Neural progenitor cell (in vitro differentiated cells): ENCODE measurements around the gene INSRR. TPM values are rescaled to one million over a fixed set of nuclear protein-coding genes. Genes with fewer than 3 reads are reported as not detected.

Experiments used
- DNase-seq: peaks from one replicate; pipeline ENCODE4 v3.0.0-alpha.2; 2016; ENCODE audit warnings: low spot score
- H2AFZ ChIP-seq: fragments of 200-600 bp; sonication (generic); replicated peaks from 2 replicates; pipeline ENCODE4 v1.6.1; 2016; ENCODE audit warnings: antibody characterized with exemption
- H3F3A ChIP-seq: fragments of 200-600 bp; sonication (generic); 2 replicates; pipeline ENCODE4 v1.6.1; 2016; ENCODE audit warnings: antibody characterized with exemption, low read depth
- H3K27ac ChIP-seq: fragments of 200-600 bp; sonication (generic); 2 replicates; pipeline ENCODE4 v1.5.1; 2016; ENCODE audit warnings: mild to moderate bottlenecking
- H3K27me3 ChIP-seq: fragments of 200-600 bp; sonication (generic); 2 replicates; pipeline ENCODE4 v1.6.1; 2016; ENCODE audit warnings: mild to moderate bottlenecking, moderate library complexity
- H3K36me3 ChIP-seq: fragments of 200-600 bp; sonication (generic); 2 replicates; pipeline ENCODE4 v1.5.1; 2016
- H3K4me1 ChIP-seq: fragments of 200-600 bp; sonication (generic); 2 replicates; pipeline ENCODE4 v1.6.1; 2016; ENCODE audit warnings: mixed run types
- H3K4me2 ChIP-seq: fragments of 200-600 bp; sonication (generic); 2 replicates; pipeline ENCODE4 v1.6.1; 2016
- H3K4me3 ChIP-seq: fragments of 200-600 bp; sonication (generic); 2 replicates; pipeline ENCODE4 v1.5.1; 2016
- H3K79me2 ChIP-seq: fragments of 200-600 bp; sonication (generic); 2 replicates; pipeline ENCODE4 v1.6.1; 2016; ENCODE audit warnings: low read depth
- H3K9ac ChIP-seq: fragments of 200-600 bp; sonication (generic); 2 replicates; pipeline ENCODE4 v1.6.1; 2016
- H3K9me3 ChIP-seq: fragments of 200-600 bp; sonication (generic); 2 replicates; pipeline ENCODE4 v1.5.1; 2016; ENCODE audit warnings: low read depth
- H4K20me1 ChIP-seq: fragments of 200-600 bp; sonication (generic); 2 replicates; pipeline ENCODE4 v1.6.1; 2016; ENCODE audit warnings: low read depth
- H3K27ac Mint-ChIP-seq: 3 replicates; pipeline ENCODE4 v1.8.0; 2021; ENCODE audit warnings: mixed read lengths
- H3K27me3 Mint-ChIP-seq: 2 replicates; pipeline ENCODE4 v1.8.0; 2022; ENCODE audit warnings: low read depth, mild to moderate bottlenecking, inconsistent platforms, moderate library complexity, mixed read lengths; ENCODE audit not compliant: insufficient read depth
- H3K36me3 Mint-ChIP-seq: 3 replicates; pipeline ENCODE4 v1.8.0; 2021; ENCODE audit warnings: mixed read lengths
- H3K4me1 Mint-ChIP-seq: 3 replicates; pipeline ENCODE4 v1.8.0; 2021; ENCODE audit warnings: mixed read lengths
- H3K4me3 Mint-ChIP-seq: 3 replicates; pipeline ENCODE4 v1.8.0; 2021; ENCODE audit warnings: mild to moderate bottlenecking, moderate library complexity, mixed read lengths
- H3K9me3 Mint-ChIP-seq: 3 replicates; pipeline ENCODE4 v1.8.0; 2020; ENCODE audit warnings: mixed read lengths
- EZH2 ChIP-seq: fragments of 200-600 bp; sonication (generic); IDR thresholded peaks from 2 replicates; pipeline ENCODE4 v1.6.1; 2017; ENCODE audit warnings: antibody characterized with exemption, mild to moderate bottlenecking, moderate library complexity
- EZH2phosphoT487 ChIP-seq: fragments of 200-600 bp; sonication (generic); IDR thresholded peaks from 2 replicates; pipeline ENCODE4 v1.6.1; 2017; ENCODE audit warnings: antibody characterized with exemption
- total RNA-seq: library from RNA; depleted of rRNA; stranded (reverse); fragments of >200 nt; gene quantifications from 2 replicates; pipeline ENCODE4 v1.2.3, GENCODE V29; 2015; ENCODE audit warnings: low replicate concordance
- TF ChIP-seq, protein P1 (sequence below): fragments of 200-600 bp; sonication (generic); IDR thresholded peaks from 2 replicates; pipeline ENCODE4 v1.5.1; 2017; ENCODE audit warnings: antibody characterized with exemption, mild to moderate bottlenecking

The INSRR gene
- total RNA-seq, 1 donor from 2014 or later: not detected

DNA sequence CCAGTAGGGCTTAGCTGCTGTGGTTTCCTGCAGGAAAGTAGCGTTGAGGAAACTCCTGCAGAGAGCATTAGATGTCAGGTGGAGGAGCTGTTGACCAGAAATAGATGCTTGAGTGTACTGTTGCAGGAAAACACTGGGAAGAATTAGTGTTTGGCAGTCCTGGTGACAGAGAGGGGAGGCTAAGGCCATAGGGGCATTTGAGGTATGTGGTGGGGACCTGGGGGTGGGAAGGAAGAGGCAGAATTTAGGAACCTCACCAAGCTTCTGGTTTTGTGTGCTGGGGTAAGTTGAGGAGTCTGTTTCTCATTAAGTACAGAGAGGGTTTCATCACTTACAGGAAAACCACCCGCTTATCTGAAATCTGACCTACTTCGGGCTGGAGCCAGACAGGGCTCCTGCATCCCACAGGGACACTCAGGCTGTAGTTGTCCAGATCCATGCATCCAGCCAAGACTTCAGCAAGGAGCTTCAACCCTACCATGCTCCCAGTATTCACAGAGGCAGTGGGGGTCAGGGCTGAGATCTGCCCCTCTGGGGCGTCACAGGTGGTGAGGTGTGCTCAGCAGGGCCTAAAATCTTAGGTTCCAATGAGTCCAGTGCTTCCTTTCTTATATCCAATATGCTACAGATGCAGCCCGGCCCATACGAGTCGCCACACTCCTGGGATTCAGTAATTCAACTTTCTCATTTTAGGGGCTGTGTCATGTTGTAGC, 57.4 kb downstream of the INSRR start:
- Mint-ChIP-seq H3K36me3 (peaks cover 12% of the 10 kb centered on the region), H3K9me3 (no peaks in the 10 kb centered on the region), H3K27me3 (peaks cover 2% of the 10 kb centered on the region), H3K27ac (no peak overlapping the region), H3K4me3 (no peak overlapping the region), H3K4me1 (peaks cover 27% of the 10 kb centered on the region)
- no peak overlapping the region for H2AFZ ChIP-seq
- peaks cover 19% of the 10 kb centered on the region for H3K36me3 ChIP-seq
- DNase-seq: no peak
- no peak overlapping the region for H3K27ac ChIP-seq
- no peaks in the 10 kb centered on the region for H3K9me3 ChIP-seq
- no peak overlapping the region for H3K4me3 ChIP-seq
- peaks cover 6% of the 10 kb centered on the region for H4K20me1 ChIP-seq
- no peak overlapping the region for H3K4me2 ChIP-seq
- TF ChIP-seq, protein P1, sequence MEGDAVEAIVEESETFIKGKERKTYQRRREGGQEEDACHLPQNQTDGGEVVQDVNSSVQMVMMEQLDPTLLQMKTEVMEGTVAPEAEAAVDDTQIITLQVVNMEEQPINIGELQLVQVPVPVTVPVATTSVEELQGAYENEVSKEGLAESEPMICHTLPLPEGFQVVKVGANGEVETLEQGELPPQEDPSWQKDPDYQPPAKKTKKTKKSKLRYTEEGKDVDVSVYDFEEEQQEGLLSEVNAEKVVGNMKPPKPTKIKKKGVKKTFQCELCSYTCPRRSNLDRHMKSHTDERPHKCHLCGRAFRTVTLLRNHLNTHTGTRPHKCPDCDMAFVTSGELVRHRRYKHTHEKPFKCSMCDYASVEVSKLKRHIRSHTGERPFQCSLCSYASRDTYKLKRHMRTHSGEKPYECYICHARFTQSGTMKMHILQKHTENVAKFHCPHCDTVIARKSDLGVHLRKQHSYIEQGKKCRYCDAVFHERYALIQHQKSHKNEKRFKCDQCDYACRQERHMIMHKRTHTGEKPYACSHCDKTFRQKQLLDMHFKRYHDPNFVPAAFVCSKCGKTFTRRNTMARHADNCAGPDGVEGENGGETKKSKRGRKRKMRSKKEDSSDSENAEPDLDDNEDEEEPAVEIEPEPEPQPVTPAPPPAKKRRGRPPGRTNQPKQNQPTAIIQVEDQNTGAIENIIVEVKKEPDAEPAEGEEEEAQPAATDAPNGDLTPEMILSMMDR: no peak
- no peak for TF ChIP-seq EZH2phosphoT487
- TF ChIP-seq EZH2: no peak
- no peaks in the 10 kb centered on the region for H3K79me2 ChIP-seq
- H3F3A ChIP-seq: peaks cover 15% of the 10 kb centered on the region
- H3K9ac ChIP-seq: no peak overlapping the region
- H3K4me1 ChIP-seq: peaks cover 15% of the 10 kb centered on the region
- H3K27me3 ChIP-seq: no peaks in the 10 kb centered on the region

DNA sequence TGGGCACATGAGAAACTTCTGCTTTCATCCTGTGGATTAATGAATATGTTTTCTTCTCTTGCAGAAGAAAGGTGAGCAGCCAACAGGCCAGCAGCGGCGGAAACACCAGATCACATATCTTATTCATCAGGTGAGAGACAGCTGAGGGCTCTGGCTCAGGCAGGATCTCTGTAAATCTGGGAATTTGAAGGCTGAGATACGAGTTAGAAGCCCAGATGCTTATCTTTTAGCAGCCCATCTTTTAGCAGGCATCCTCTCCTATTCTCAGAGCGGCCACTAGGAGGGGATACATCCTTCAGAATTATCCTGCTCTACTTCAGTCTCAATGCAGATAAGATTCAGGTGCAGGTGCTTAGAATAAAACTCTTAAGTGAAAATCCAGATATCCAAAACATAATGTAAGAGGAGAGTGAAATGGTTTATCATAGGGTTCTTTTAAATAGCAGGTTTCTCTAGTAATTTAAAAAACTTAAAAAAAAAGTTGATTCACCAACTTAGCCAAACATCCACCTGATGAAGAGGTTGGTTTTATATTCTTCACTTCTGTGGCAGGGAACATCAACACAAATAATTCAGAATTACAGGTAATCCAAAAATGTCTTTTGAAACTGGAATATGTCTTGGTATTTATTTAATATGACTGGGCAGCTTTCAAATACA, 61.6 kb downstream of the INSRR start:
- Histone ChIP-seq H3K4me1 (no peaks in the 10 kb centered on the region), H2AFZ (no peak overlapping the region), H3K4me2 (no peak overlapping the region), H3K27ac (no peak overlapping the region), H3K9me3 (no peaks in the 10 kb centered on the region), H3K4me3 (no peak overlapping the region), H3K36me3 (peaks cover 19% of the 10 kb centered on the region), H3K79me2 (no peaks in the 10 kb centered on the region), H3K9ac (no peak overlapping the region), H4K20me1 (peaks cover 8% of the 10 kb centered on the region), H3F3A (peaks cover 17% of the 10 kb centered on the region), H3K27me3 (no peaks in the 10 kb centered on the region)
- Mint-ChIP-seq H3K4me3 (no peak overlapping the region), H3K9me3 (no peaks in the 10 kb centered on the region), H3K27me3 (no peaks in the 10 kb centered on the region), H3K36me3 (peaks cover 31% of the 10 kb centered on the region), H3K27ac (no peak overlapping the region), H3K4me1 (peaks cover 6% of the 10 kb centered on the region)
- peak; percentile 70 for DNase-seq
- TF ChIP-seq, protein P1: peak; percentile 96
- TF ChIP-seq EZH2phosphoT487: no peak
- TF ChIP-seq EZH2: no peak

DNA sequence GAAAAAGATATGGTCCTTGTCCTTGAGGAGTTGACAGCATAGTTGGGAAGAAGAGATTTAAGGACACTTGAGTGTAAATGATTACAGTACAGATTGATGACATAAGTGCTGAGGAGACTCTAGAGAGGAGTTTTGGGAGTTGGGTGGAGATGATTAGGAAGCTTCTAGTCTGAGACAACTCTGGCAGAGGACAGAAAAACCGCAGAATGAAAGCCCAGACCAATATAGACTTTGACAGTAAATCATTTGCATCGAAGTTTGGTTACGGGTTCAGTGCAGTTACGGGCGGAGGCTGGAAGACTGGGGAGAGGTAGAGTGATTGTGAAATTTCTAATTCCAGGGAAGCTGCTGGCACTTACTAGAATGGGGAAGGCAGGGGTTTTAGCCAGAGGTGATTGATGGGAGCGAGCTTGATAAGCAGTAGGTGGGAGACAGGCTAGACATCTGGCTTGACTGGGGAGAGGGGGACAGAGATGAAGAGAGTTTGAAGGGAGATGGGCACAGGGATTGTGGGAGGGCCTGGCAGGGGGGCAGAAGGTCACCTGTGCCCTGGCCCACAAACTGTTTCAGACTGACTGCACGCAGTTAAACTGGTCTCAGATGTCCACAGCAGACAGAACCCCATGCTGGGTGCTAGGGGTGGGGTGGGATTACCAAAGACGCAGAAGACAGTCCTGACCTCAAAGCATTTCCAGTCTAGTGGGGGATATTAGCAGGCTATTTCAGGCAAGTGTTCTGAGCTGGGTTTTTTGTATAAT, 62.4 kb downstream of the INSRR start:
- H3K4me1 Mint-ChIP-seq: peaks cover 2% of the 10 kb centered on the region
- H3K27ac ChIP-seq: no peak overlapping the region
- H3K4me3 Mint-ChIP-seq: no peak overlapping the region
- peaks cover 33% of the 10 kb centered on the region for H3K36me3 Mint-ChIP-seq
- TF ChIP-seq, protein P1: no peak
- TF ChIP-seq EZH2 (no peak), EZH2phosphoT487 (no peak)
- DNase-seq: no peak
- peaks cover 19% of the 10 kb centered on the region for H3K36me3 ChIP-seq
- H3K27me3 ChIP-seq: no peaks in the 10 kb centered on the region
- no peak overlapping the region for H3K9ac ChIP-seq
- H2AFZ ChIP-seq: no peak overlapping the region
- no peaks in the 10 kb centered on the region for H3K27me3 Mint-ChIP-seq
- no peaks in the 10 kb centered on the region for H3K79me2 ChIP-seq
- H3K9me3 ChIP-seq: no peaks in the 10 kb centered on the region
- H3F3A ChIP-seq: peaks cover 17% of the 10 kb centered on the region
- H3K4me2 ChIP-seq: no peak overlapping the region
- peaks cover 8% of the 10 kb centered on the region for H4K20me1 ChIP-seq
- H3K4me3 ChIP-seq: no peak overlapping the region
- no peaks in the 10 kb centered on the region for H3K4me1 ChIP-seq
- no peaks in the 10 kb centered on the region for H3K9me3 Mint-ChIP-seq
- no peak overlapping the region for H3K27ac Mint-ChIP-seq
